Omental fat pad (tissue), 4 donors: ENCODE results near the gene RGS9. TPM values are rescaled to one million over a fixed set of nuclear protein-coding genes. Genes with fewer than 3 reads are reported as not detected.

Experiments used
- ATAC-seq: fragments of 150-250 bp; one replicate; pipeline ENCODE4 v1.9.1; 2016; ENCODE audit warnings: mild to moderate bottlenecking, moderate library complexity; ENCODE audit not compliant: low FRiP score
- DNase-seq: peaks from one replicate; pipeline ENCODE4 v3.0.0-alpha.2; 2019; ENCODE audit warnings: low spot score
- total RNA-seq, 4 donors: library from RNA; depleted of rRNA; stranded (reverse); fragments of >200 nt; gene quantifications; one replicate each; pipeline ENCODE4 v1.1.0, GENCODE V29; 2016
- TF ChIP-seq, protein P1 (sequence below), 3 donors: fragments of 450-650 bp; IDR thresholded peaks; one replicate each; pipeline ENCODE4 v1.5.1; 2016 to 2017; ENCODE audit warnings: antibody characterized with exemption in 3 of 3, mild to moderate bottlenecking in 3 of 3, moderate library complexity in 2 of 3

RGS9 gene
- total RNA-seq, 4 donors from 2014 or later, result 1.1 to 5.6 (median 3.4) TPM

DNA sequence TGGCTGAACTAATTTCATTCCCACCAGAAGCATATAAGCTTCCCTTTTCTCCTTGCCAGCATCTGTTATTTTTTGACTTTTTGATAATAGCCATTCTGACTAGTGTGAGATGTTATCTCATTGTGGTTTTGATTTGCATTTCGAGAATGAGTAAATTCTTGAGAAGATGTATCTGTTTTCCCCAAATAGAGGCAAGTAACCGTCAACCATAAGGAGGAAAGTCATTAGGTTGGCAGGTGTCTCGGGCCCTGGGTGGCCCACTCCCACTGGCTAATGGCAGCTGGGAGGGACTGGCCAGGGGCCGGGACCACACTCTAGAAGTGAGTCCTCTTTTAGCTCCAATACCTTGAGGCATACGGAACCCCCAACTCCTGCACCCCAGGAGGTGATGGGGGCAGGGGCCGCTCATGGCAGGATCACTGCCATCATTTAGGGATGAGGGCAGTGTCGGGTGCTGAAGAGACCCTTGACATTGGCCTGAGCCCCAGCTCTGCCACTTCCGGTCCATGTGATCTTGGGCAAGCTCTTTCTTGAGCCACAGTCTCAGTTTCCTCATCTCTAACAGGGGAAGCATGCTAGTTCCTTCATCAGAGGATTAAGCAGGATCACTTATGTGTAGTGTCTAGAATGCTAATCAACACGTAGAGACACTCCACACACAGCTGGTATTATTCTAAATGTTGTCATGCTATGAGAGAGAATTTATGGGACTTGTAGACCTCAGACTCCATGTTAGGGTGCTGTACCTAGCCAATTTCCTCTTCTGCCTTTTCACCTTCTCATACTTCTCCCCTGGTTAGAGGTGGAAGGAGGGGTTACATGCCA is 44.3 kb downstream of the RGS9 start:
- ATAC-seq (no peak), DNase-seq (no peak)
- TF ChIP-seq, protein P1, sequence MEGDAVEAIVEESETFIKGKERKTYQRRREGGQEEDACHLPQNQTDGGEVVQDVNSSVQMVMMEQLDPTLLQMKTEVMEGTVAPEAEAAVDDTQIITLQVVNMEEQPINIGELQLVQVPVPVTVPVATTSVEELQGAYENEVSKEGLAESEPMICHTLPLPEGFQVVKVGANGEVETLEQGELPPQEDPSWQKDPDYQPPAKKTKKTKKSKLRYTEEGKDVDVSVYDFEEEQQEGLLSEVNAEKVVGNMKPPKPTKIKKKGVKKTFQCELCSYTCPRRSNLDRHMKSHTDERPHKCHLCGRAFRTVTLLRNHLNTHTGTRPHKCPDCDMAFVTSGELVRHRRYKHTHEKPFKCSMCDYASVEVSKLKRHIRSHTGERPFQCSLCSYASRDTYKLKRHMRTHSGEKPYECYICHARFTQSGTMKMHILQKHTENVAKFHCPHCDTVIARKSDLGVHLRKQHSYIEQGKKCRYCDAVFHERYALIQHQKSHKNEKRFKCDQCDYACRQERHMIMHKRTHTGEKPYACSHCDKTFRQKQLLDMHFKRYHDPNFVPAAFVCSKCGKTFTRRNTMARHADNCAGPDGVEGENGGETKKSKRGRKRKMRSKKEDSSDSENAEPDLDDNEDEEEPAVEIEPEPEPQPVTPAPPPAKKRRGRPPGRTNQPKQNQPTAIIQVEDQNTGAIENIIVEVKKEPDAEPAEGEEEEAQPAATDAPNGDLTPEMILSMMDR (IDR thresholded peaks at IDR 0.05), result no peak

- no peak for ATAC-seq
- TF ChIP-seq, protein P1 (IDR thresholded peaks at IDR 0.05), result no peak
- no peak for DNase-seq
Measured at GRCh38 chr17:65182233-65182632, 45.1 kb downstream of the RGS9 start.

- ATAC-seq (no peak), DNase-seq (no peak)
- TF ChIP-seq, protein P1 (IDR thresholded peaks at IDR 0.05), result no peak
Measured at GRCh38 chr17:65183736-65184135, 46.6 kb downstream of the RGS9 start.

- DNase-seq (no peak), ATAC-seq (no peak)
- TF ChIP-seq, protein P1 (IDR thresholded peaks at IDR 0.05), result no peak
Measured at GRCh38 chr17:65184235-65184959, 47.2 kb downstream of the RGS9 start.

GRCh38 chr17:65185062-65185461 is 47.9 kb downstream of the RGS9 start:
- DNase-seq (no peak), ATAC-seq (no peak)
- TF ChIP-seq, protein P1 (IDR thresholded peaks at IDR 0.05), result no peak

GRCh38 chr17:65185668-65186382 is 48.7 kb downstream of the RGS9 start:
- ATAC-seq, result no peak
- DNase-seq, result no peak

More at GRCh38 chr17:65185668-65186382, 48.7 kb downstream of the RGS9 start:
- TF ChIP-seq, protein P1 (IDR thresholded peaks at IDR 0.05), result no peak
